Glutamatergic neuron (in vitro differentiated cells): Measurements from ENCODE around the gene TFCP2. TPM values are rescaled to one million over a fixed set of nuclear protein-coding genes. Genes with fewer than 3 reads are reported as not detected.

Experiments
- DNase-seq: peaks from one replicate; pipeline ENCODE4 v3.0.0; 2022
- H3K27ac Mint-ChIP-seq: one replicate; pipeline ENCODE4 v1.8.0; 2020; ENCODE audit warnings: mild to moderate bottlenecking, mixed read lengths, inconsistent platforms; ENCODE audit not compliant: unreplicated experiment
- H3K27me3 Mint-ChIP-seq: one replicate; pipeline ENCODE4 v1.8.0; 2020; ENCODE audit warnings: mild to moderate bottlenecking, moderate library complexity, mixed read lengths, inconsistent platforms; ENCODE audit not compliant: unreplicated experiment
- H3K36me3 Mint-ChIP-seq: one replicate; pipeline ENCODE4 v1.8.0; 2020; ENCODE audit warnings: mild to moderate bottlenecking, mixed read lengths, inconsistent platforms; ENCODE audit not compliant: unreplicated experiment
- H3K4me1 Mint-ChIP-seq: one replicate; pipeline ENCODE4 v1.8.0; 2020; ENCODE audit warnings: mild to moderate bottlenecking, low read depth, mixed read lengths, inconsistent platforms; ENCODE audit not compliant: unreplicated experiment
- H3K4me3 Mint-ChIP-seq: one replicate; pipeline ENCODE4 v1.8.0; 2020; ENCODE audit warnings: mild to moderate bottlenecking, mixed read lengths, inconsistent platforms; ENCODE audit not compliant: unreplicated experiment
- H3K9me3 Mint-ChIP-seq: one replicate; pipeline ENCODE4 v1.8.0; 2020; ENCODE audit warnings: mild to moderate bottlenecking, moderate library complexity, mixed read lengths, inconsistent platforms; ENCODE audit not compliant: unreplicated experiment
- CTCF ChIP-seq: fragments of 200-600 bp; sonication (generic); IDR thresholded peaks from one replicate; pipeline ENCODE4 v1.5.0; 2021; ENCODE audit not compliant: partially characterized antibody, unreplicated experiment
- total RNA-seq: library from RNA; stranded (reverse); fragmentation: NEBNext Ultra II Directional; extraction: Animal tissue kit (Norgen Biotek cat#: 25700); gene quantifications from one replicate; pipeline ENCODE4 v1.2.1, GENCODE V29; 2021; ENCODE audit not compliant: unreplicated experiment

The TFCP2 gene
- total RNA-seq, 1 donor from 2014 or later: 21.7 TPM

- Mint-ChIP-seq H3K4me3 (peak within 1 kb of the TSS; percentile 97), H3K27ac (peak within 1 kb of the TSS; percentile 95), H3K9me3 (peaks cover 4% of the 10 kb centered on the region), H3K4me1 (peaks cover 5% of the 10 kb centered on the region), H3K27me3 (peaks cover 5% of the 10 kb centered on the region), H3K36me3 (no peaks in the 10 kb centered on the region)
- TF ChIP-seq CTCF: peak; percentile 85
- peak; percentile 89 for DNase-seq
These were observed 125.0 kb downstream of the TFCP2 start, which contains the start of gene LETMD1 for GRCh38 chr12:51047655-51048540. Gene LETMD1 (plus strand): TSS chr12:51048327. CDS start chr12:51048357, 30 bp downstream.

Other genes starting within 250 kb of the TFCP2 start
- not detected for gene HIGD1C, start 220.6 kb downstream of the TFCP2 start, total RNA-seq
- gene SLC11A2, start 146.8 kb downstream of the TFCP2 start, total RNA-seq: 41.1 TPM
- gene LETMD1, start 124.8 kb downstream of the TFCP2 start, total RNA-seq: 37.1 TPM
- gene CSRNP2, start 89.5 kb downstream of the TFCP2 start, total RNA-seq: 90.6 TPM
- 6.0 TPM for gene POU6F1, start 44.9 kb upstream of the TFCP2 start, total RNA-seq
- gene DAZAP2, start 65.7 kb upstream of the TFCP2 start, total RNA-seq: 31.9 TPM
- not detected for gene SMAGP, start 97.3 kb upstream of the TFCP2 start, total RNA-seq
- not detected for gene BIN2, start 151.0 kb upstream of the TFCP2 start, total RNA-seq
- gene CELA1, start 173.5 kb upstream of the TFCP2 start, total RNA-seq: not detected
- gene GALNT6, start 218.3 kb upstream of the TFCP2 start, total RNA-seq: 0.39 TPM